ENCODE data around the gene XXYLT1.

XXYLT1 gene

GRCh38 chr3:195129644-195130492, 141.1 kb downstream of the XXYLT1 start:
- WGBS (ENCODE audit: insufficient coverage), result 97% methylated on average over 9 of the region's 11 CpGs
- Histone ChIP-seq H3K4me3 (ENCODE audit: control insufficient read depth in 1 of 7, extremely low read depth in 1 of 7, insufficient read depth in 4 of 7, low read depth in 2 of 7, low read length in 6 of 7) (no peak overlapping the region), H3K4me1 (ENCODE audit: control extremely low read depth in 1 of 4, control insufficient read depth in 4 of 4, insufficient read depth in 4 of 4, low read length in 3 of 4) (peaks cover 0 to 28% (median 16%) of the 10 kb centered on the region in 4 experiments), H3K27me3 (replicated peaks in 2 of 5; ENCODE audit: control insufficient read depth in 4 of 5, insufficient read depth in 5 of 5, low read length in 4 of 5) (no peaks in the 10 kb centered on the region), H3K36me3 (ENCODE audit: control insufficient read depth in 4 of 4, insufficient read depth in 4 of 4, low read length in 3 of 4) (peaks cover 0 to 4% (median 0%) of the 10 kb centered on the region in 4 experiments), H3K9me3 (ENCODE audit: control extremely low read depth in 1 of 5, control insufficient read depth in 4 of 5, insufficient read depth in 2 of 5, low read depth in 1 of 5, low read length in 4 of 5) (no peaks in the 10 kb centered on the region), H3K27ac (ENCODE audit: insufficient read depth in 1 of 2, low read depth in 1 of 2, low read length in 2 of 2, poor library complexity in 1 of 2, severe bottlenecking in 2 of 2) (no peak overlapping the region)
- no peak for DNase-seq
- ChIA-PET POLR2A (no interaction called here), CTCF (interaction anchor here (1.2 to 4.9 kb wide), 5 partner anchors 10 to 114 kb away, joined by 3 to 25 read pairs (median 6); no protein-coding TSS in a partner anchor)

- Histone ChIP-seq H3K27me3 (replicated peaks in 2 of 5; ENCODE audit: control insufficient read depth in 4 of 5, insufficient read depth in 5 of 5, low read length in 4 of 5) (no peaks in the 10 kb centered on the region), H3K27ac (ENCODE audit: insufficient read depth in 1 of 2, low read depth in 1 of 2, low read length in 2 of 2, poor library complexity in 1 of 2, severe bottlenecking in 2 of 2) (no peak overlapping the region), H3K9me3 (ENCODE audit: control extremely low read depth in 1 of 5, control insufficient read depth in 4 of 5, insufficient read depth in 2 of 5, low read depth in 1 of 5, low read length in 4 of 5) (no peaks in the 10 kb centered on the region), H3K36me3 (ENCODE audit: control insufficient read depth in 4 of 4, insufficient read depth in 4 of 4, low read length in 3 of 4) (peaks cover 0 to 7% (median 0%) of the 10 kb centered on the region in 4 experiments), H3K4me3 (ENCODE audit: control insufficient read depth in 1 of 7, extremely low read depth in 1 of 7, insufficient read depth in 4 of 7, low read depth in 2 of 7, low read length in 6 of 7) (no peak overlapping the region), H3K4me1 (ENCODE audit: control extremely low read depth in 1 of 4, control insufficient read depth in 4 of 4, insufficient read depth in 4 of 4, low read length in 3 of 4) (peaks cover 0 to 36% (median 20%) of the 10 kb centered on the region in 4 experiments)
- 96% methylated on average over 8 of the region's 12 CpGs for WGBS (ENCODE audit: insufficient coverage)
- POLR2A ChIA-PET, result no interaction called here
- CTCF ChIA-PET, result interaction anchor here (1.2 to 4.9 kb wide), 3 partner anchors 8 to 11 kb away, joined by 4 to 25 read pairs (median 10); no protein-coding TSS in a partner anchor
- DNase-seq, result no peak
Observed at GRCh38 chr3:195129072-195129643, 141.8 kb downstream of the XXYLT1 start.

GRCh38 chr3:195128255-195129071, 142.5 kb downstream of the XXYLT1 start:
- Histone ChIP-seq H3K4me3 (ENCODE audit: control insufficient read depth in 1 of 7, extremely low read depth in 1 of 7, insufficient read depth in 4 of 7, low read depth in 2 of 7, low read length in 6 of 7) (peak overlapping the region in 1 of 7 experiments; percentile 5), H3K27ac (ENCODE audit: insufficient read depth in 1 of 2, low read depth in 1 of 2, low read length in 2 of 2, poor library complexity in 1 of 2, severe bottlenecking in 2 of 2) (no peak overlapping the region), H3K9me3 (ENCODE audit: control extremely low read depth in 1 of 5, control insufficient read depth in 4 of 5, insufficient read depth in 2 of 5, low read depth in 1 of 5, low read length in 4 of 5) (no peaks in the 10 kb centered on the region), H3K36me3 (ENCODE audit: control insufficient read depth in 4 of 4, insufficient read depth in 4 of 4, low read length in 3 of 4) (peaks cover 0 to 11% (median 0%) of the 10 kb centered on the region in 4 experiments), H3K4me1 (ENCODE audit: control extremely low read depth in 1 of 4, control insufficient read depth in 4 of 4, insufficient read depth in 4 of 4, low read length in 3 of 4) (peaks cover 0 to 39% (median 22%) of the 10 kb centered on the region in 4 experiments), H3K27me3 (replicated peaks in 2 of 5; ENCODE audit: control insufficient read depth in 4 of 5, insufficient read depth in 5 of 5, low read length in 4 of 5) (no peaks in the 10 kb centered on the region)
- peak in 1 of 3 donors; percentile 42 for DNase-seq
- 86% methylated on average over 4 of the region's 7 CpGs for WGBS (ENCODE audit: insufficient coverage)
- ChIA-PET POLR2A (no interaction called here), CTCF (interaction anchor here (0.6 to 4.9 kb wide), 7 partner anchors 9 to 94 kb away, joined by 3 to 25 read pairs (median 3); no protein-coding TSS in a partner anchor)

- Histone ChIP-seq H3K36me3 (ENCODE audit: control insufficient read depth in 4 of 4, insufficient read depth in 4 of 4, low read length in 3 of 4) (peaks cover 0 to 11% (median 0%) of the 10 kb centered on the region in 4 experiments), H3K27me3 (replicated peaks in 2 of 5; ENCODE audit: control insufficient read depth in 4 of 5, insufficient read depth in 5 of 5, low read length in 4 of 5) (no peaks in the 10 kb centered on the region), H3K9me3 (ENCODE audit: control extremely low read depth in 1 of 5, control insufficient read depth in 4 of 5, insufficient read depth in 2 of 5, low read depth in 1 of 5, low read length in 4 of 5) (no peaks in the 10 kb centered on the region), H3K4me1 (ENCODE audit: control extremely low read depth in 1 of 4, control insufficient read depth in 4 of 4, insufficient read depth in 4 of 4, low read length in 3 of 4) (peaks cover 0 to 43% (median 25%) of the 10 kb centered on the region in 4 experiments), H3K4me3 (ENCODE audit: control insufficient read depth in 1 of 7, extremely low read depth in 1 of 7, insufficient read depth in 4 of 7, low read depth in 2 of 7, low read length in 6 of 7) (no peak overlapping the region), H3K27ac (ENCODE audit: insufficient read depth in 1 of 2, low read depth in 1 of 2, low read length in 2 of 2, poor library complexity in 1 of 2, severe bottlenecking in 2 of 2) (no peak overlapping the region)
- ChIA-PET CTCF (interaction anchor here (0.9 to 1.9 kb wide), 5 partner anchors 10 to 78 kb away, joined by 3 to 7 read pairs (median 5); no protein-coding TSS in a partner anchor), POLR2A (interaction anchor here (0.8 kb wide), 1 partner anchor 109 kb away, joined by 3 read pairs; no protein-coding TSS in a partner anchor)
- WGBS (ENCODE audit: insufficient coverage), result 62% methylated on average over 9 of the region's 14 CpGs
- peak in 2 of 3 donors; percentile 42 to 56 for DNase-seq
Observed at GRCh38 chr3:195126056-195126605, 144.8 kb downstream of the XXYLT1 start.

GRCh38 chr3:195125646-195126045, 145.3 kb downstream of the XXYLT1 start:
- Histone ChIP-seq H3K9me3 (ENCODE audit: control extremely low read depth in 1 of 5, control insufficient read depth in 4 of 5, insufficient read depth in 2 of 5, low read depth in 1 of 5, low read length in 4 of 5) (no peaks in the 10 kb centered on the region), H3K36me3 (ENCODE audit: control insufficient read depth in 4 of 4, insufficient read depth in 4 of 4, low read length in 3 of 4) (peaks cover 0 to 11% (median 0%) of the 10 kb centered on the region in 4 experiments), H3K27me3 (replicated peaks in 2 of 5; ENCODE audit: control insufficient read depth in 4 of 5, insufficient read depth in 5 of 5, low read length in 4 of 5) (no peaks in the 10 kb centered on the region), H3K4me1 (ENCODE audit: control extremely low read depth in 1 of 4, control insufficient read depth in 4 of 4, insufficient read depth in 4 of 4, low read length in 3 of 4) (peaks cover 0 to 43% (median 25%) of the 10 kb centered on the region in 4 experiments), H3K27ac (ENCODE audit: insufficient read depth in 1 of 2, low read depth in 1 of 2, low read length in 2 of 2, poor library complexity in 1 of 2, severe bottlenecking in 2 of 2) (no peak overlapping the region), H3K4me3 (ENCODE audit: control insufficient read depth in 1 of 7, extremely low read depth in 1 of 7, insufficient read depth in 4 of 7, low read depth in 2 of 7, low read length in 6 of 7) (no peak overlapping the region)
- ChIA-PET CTCF (interaction anchor here (0.8 to 8.1 kb wide), 9 partner anchors 8 to 77 kb away, joined by 3 to 45 read pairs (median 5); no protein-coding TSS in a partner anchor), POLR2A (interaction anchor here (0.6 to 0.8 kb wide), 2 partner anchors 110 to 127 kb away, joined by 3 to 5 read pairs; no protein-coding TSS in a partner anchor)
- 93% methylated on average over 10 of the region's 11 CpGs for WGBS (ENCODE audit: insufficient coverage)
- no peak for DNase-seq

GRCh38 chr3:195124378-195124992, 146.5 kb downstream of the XXYLT1 start:
- H3K27me3 ChIP-seq (replicated peaks in 2 of 5; ENCODE audit: control insufficient read depth in 4 of 5, insufficient read depth in 5 of 5, low read length in 4 of 5), result no peaks in the 10 kb centered on the region
- H3K9me3 ChIP-seq (ENCODE audit: control extremely low read depth in 1 of 5, control insufficient read depth in 4 of 5, insufficient read depth in 2 of 5, low read depth in 1 of 5, low read length in 4 of 5), result no peaks in the 10 kb centered on the region
- no peak for DNase-seq
- ChIA-PET CTCF (interaction anchor here (0.8 to 8.1 kb wide), 12 partner anchors 9 to 437 kb away, joined by 3 to 45 read pairs (median 4); no protein-coding TSS in a partner anchor), POLR2A (interaction anchor here (1.1 kb wide), 1 partner anchor 26 kb away, joined by 3 read pairs; no protein-coding TSS in a partner anchor)
- WGBS (ENCODE audit: insufficient coverage), result 81% methylated on average over 15 of the region's 18 CpGs
- peaks cover 0 to 7% (median 0%) of the 10 kb centered on the region in 4 experiments for H3K36me3 ChIP-seq (ENCODE audit: control insufficient read depth in 4 of 4, insufficient read depth in 4 of 4, low read length in 3 of 4)
- H3K4me1 ChIP-seq (ENCODE audit: control extremely low read depth in 1 of 4, control insufficient read depth in 4 of 4, insufficient read depth in 4 of 4, low read length in 3 of 4), result peaks cover 0 to 43% (median 25%) of the 10 kb centered on the region in 4 experiments
- no peak overlapping the region for H3K27ac ChIP-seq (ENCODE audit: insufficient read depth in 1 of 2, low read depth in 1 of 2, low read length in 2 of 2, poor library complexity in 1 of 2, severe bottlenecking in 2 of 2)
- H3K4me3 ChIP-seq (ENCODE audit: control insufficient read depth in 1 of 7, extremely low read depth in 1 of 7, insufficient read depth in 4 of 7, low read depth in 2 of 7, low read length in 6 of 7), result no peak overlapping the region
